K562 (cell line): Measurements from ENCODE around the gene WDR70. TPM values are rescaled to one million over a fixed set of nuclear protein-coding genes. Genes with fewer than 3 reads are reported as not detected.

Source experiments
- ATAC-seq: fragments of 200-7000 bp; cut with Tn5 transposase; 3 replicates; pipeline ENCODE4 v1.9.1; 2020; ENCODE audit warnings: moderate library complexity
- BruUV-seq: library from RNA; stranded (reverse); fragments of 400-500 nt; replicated peaks from 2 replicates; lab custom pipeline; 2021; lab: Mats Ljungman, UMichigan
- CTCF ChIA-PET: fragments of 300-600 bp; formaldehyde crosslinking; extraction: SDS; loops from one replicate; lab custom pipeline; 2021; ENCODE audit warnings: low intra/inter-chr PET ratio; lab: Yijun Ruan, JAX
- POLR2A ChIA-PET: fragments of 300-600, 350-650 bp; sonication (Branson Sonifier 250); formaldehyde crosslinking; extraction: SDS; loops from one replicate; lab custom pipeline; 2021; ENCODE audit warnings: antibody characterized with exemption, inconsistent platforms; lab: Yijun Ruan, JAX
- DNase-seq, 4 experiments: peaks; one replicate each; pipeline versions ENCODE4 v3.0.0 to v3.0.0-alpha.2; 2011 to 2018; ENCODE audit warnings: low spot score in 3 of 4, mixed read lengths in 3 of 4; ENCODE audit errors: extremely low read depth in 1 of 4
- FAIRE-seq: peaks from 2 replicates; lab custom pipeline; 2011; peaks lifted over from hg19 to GRCh38; lab: Jason Lieb, UNC
- H2AFZ ChIP-seq: 2 replicates; pipeline ENCODE4 v1.6.0; 2011; ENCODE audit warnings: low read depth, low read length, control low read depth, inconsistent platforms
- H3K27ac ChIP-seq: fragments of 200-600 bp; 3 replicates; pipeline ENCODE4 v1.8.0; 2011; ENCODE audit warnings: low read depth, mild to moderate bottlenecking, control low read depth, inconsistent platforms, low read length, moderate library complexity, mixed read lengths; ENCODE audit errors: extremely low read depth
- H3K27me3 ChIP-seq, 2 experiments: fragments of 300-600 bp in 1 of 2; 2 replicates in 1 of 2; 3 replicates in 1 of 2; pipeline versions ENCODE4 v1.6.0 to v1.8.0; 2011; ENCODE audit warnings: inconsistent platforms in 2 of 2, low read length in 2 of 2, mild to moderate bottlenecking in 1 of 2, mixed read lengths in 1 of 2, moderate library complexity in 1 of 2; ENCODE audit not compliant: control insufficient read depth in 2 of 2, insufficient read depth in 2 of 2
- H3K36me3 ChIP-seq: fragments of 300-600 bp; 3 replicates; pipeline ENCODE4 v1.8.0; 2011; ENCODE audit warnings: mild to moderate bottlenecking, low read length, inconsistent platforms; ENCODE audit not compliant: control insufficient read depth, insufficient read depth
- H3K4me1 ChIP-seq, 2 experiments: fragments of 200-600 bp in 1 of 2; replicated peaks in 1 of 2; 2 replicates in 1 of 2; 3 replicates in 1 of 2; pipeline versions ENCODE4 v1.5.1 to v1.8.0; 2011; ENCODE audit warnings: inconsistent platforms in 2 of 2, low read length in 2 of 2, mild to moderate bottlenecking in 1 of 2, mixed read lengths in 1 of 2, moderate library complexity in 1 of 2; ENCODE audit not compliant: control insufficient read depth in 2 of 2, insufficient read depth in 2 of 2
- H3K4me2 ChIP-seq: 2 replicates; pipeline ENCODE4 v1.6.1; 2011; ENCODE audit warnings: low read length, control low read depth, inconsistent platforms, mixed read lengths; ENCODE audit not compliant: insufficient read depth
- H3K4me3 ChIP-seq: fragments of 200-600 bp; sonication (generic), shearing (Covaris generic); 2 replicates; pipeline ENCODE4 v1.5.1; 2016; ENCODE audit warnings: control low read depth, inconsistent platforms
- H3K79me2 ChIP-seq: fragments of 200-600 bp; 3 replicates; pipeline ENCODE4 v1.8.0; 2011; ENCODE audit warnings: low read length, inconsistent platforms; ENCODE audit not compliant: control insufficient read depth, insufficient read depth
- H3K9ac ChIP-seq, 2 experiments: 2 replicates each; pipeline versions ENCODE4 v1.6.0 to v1.6.1; 2011; ENCODE audit warnings: low read depth in 2 of 2, low read length in 2 of 2, control low read depth in 1 of 2, inconsistent platforms in 1 of 2, mild to moderate bottlenecking in 1 of 2, mixed read lengths in 1 of 2; ENCODE audit not compliant: insufficient read depth in 1 of 2
- H3K9me1 ChIP-seq: one replicate; pipeline ENCODE4 v1.6.0; 2011; ENCODE audit warnings: inconsistent platforms, mild to moderate bottlenecking, low read length, moderate library complexity; ENCODE audit not compliant: control insufficient read depth, insufficient read depth
- H3K9me3 ChIP-seq: replicated peaks from 2 replicates; pipeline ENCODE4 v1.5.1; 2011; ENCODE audit warnings: low read depth, low read length, inconsistent platforms; ENCODE audit not compliant: control insufficient read depth, insufficient read depth
- H4K20me1 ChIP-seq: replicated peaks from 2 replicates; pipeline ENCODE4 v1.6.1; 2011; ENCODE audit warnings: low read length, inconsistent platforms, mixed read lengths; ENCODE audit not compliant: control insufficient read depth, insufficient read depth
- CEBPB ChIP-seq: fragments of 450-650 bp; IDR thresholded peaks from 2 replicates; pipeline ENCODE4 v1.6.1; 2016; ENCODE audit warnings: missing genetic modification characterization, missing compliant biosample characterization
- CTCFL ChIP-seq: IDR thresholded peaks from 2 replicates; pipeline ENCODE4 v1.6.1; 2011; ENCODE audit warnings: borderline replicate concordance, low read depth, mild to moderate bottlenecking, moderate library complexity, low read length; ENCODE audit not compliant: insufficient read depth, poor library complexity, severe bottlenecking
- HDAC6 ChIP-seq: IDR thresholded peaks from 2 replicates; pipeline ENCODE4 v1.6.1; 2012; ENCODE audit warnings: low read depth, mild to moderate bottlenecking, control low read depth, inconsistent platforms, low read length, moderate library complexity
- KLF16 ChIP-seq: IDR thresholded peaks from 2 replicates; pipeline ENCODE4 v1.6.1; 2016; ENCODE audit warnings: antibody characterized with exemption
- NR4A1 ChIP-seq, 2 experiments: fragments of 250-450 bp in 1 of 2; fragments of 450-650 bp in 1 of 2; sonication (Bioruptor Pico) in 1 of 2; IDR thresholded peaks; 2 replicates each; pipeline versions ENCODE4 v1.4.0 to v1.6.1; 2016 to 2020; ENCODE audit warnings: mild to moderate bottlenecking in 2 of 2, missing compliant biosample characterization in 1 of 2, missing genetic modification characterization in 1 of 2, moderate library complexity in 1 of 2
- PHTF2 ChIP-seq: fragments of 250-450 bp; sonication (Bioruptor Pico); IDR thresholded peaks from 2 replicates; pipeline ENCODE4 v1.5.0; 2021; ENCODE audit warnings: mild to moderate bottlenecking
- TBP ChIP-seq: optimal IDR thresholded peaks from 2 replicates; pipeline ENCODE3; 2011; ENCODE audit warnings: low read depth, low read length, improper control_type of control experiment
- ZNF217 ChIP-seq: sonication (generic); formaldehyde crosslinking; IDR thresholded peaks from 2 replicates; pipeline ENCODE4 v1.8.0; 2022; ENCODE audit warnings: mild to moderate bottlenecking, missing genetic modification reagents
- ZNF766 ChIP-seq: fragments of 200-800 bp; sonication (Bioruptor generic); conservative IDR thresholded peaks from 2 replicates; pipeline ENCODE4 v1.6.1; 2016; ENCODE audit warnings: missing genetic modification characterization, missing compliant biosample characterization
- WGBS: fragments of 100-300 bp; shearing (Covaris generic); methylation state at CpG from one replicate; pipeline ENCODE4 v1.1.6; 2016; ENCODE audit warnings: low coverage, mixed read lengths; ENCODE audit not compliant: insufficient coverage; ENCODE audit errors: missing lambda C conversion rate; 5-methylcytosine and 5-hydroxymethylcytosine counted together
- in situ Hi-C: fragments of 300-500 bp; cut with MboI; formaldehyde crosslinking; loops from 4 replicates; pipeline ENCODE4 v1.15.0; 2018; ENCODE audit warnings: inconsistent platforms, mixed read lengths
- intact Hi-C: fragments of 100-400 bp; cut with micrococcal nuclease; formaldehyde crosslinking; loops from 2 replicates; pipeline ENCODE4 v1.14.2; 2022
- polyA plus RNA-seq, 8 experiments: library from polyadenylated mRNA; depleted of rRNA in 4 of 8; stranded (reverse) in 5 of 8; unstranded in 3 of 8; fragments of >200 nt; fragmentation: Nextera tagmentation in 2 of 8; fragmentation: Illumina TruSeq in 1 of 8; extraction: Ambion mirVana in 2 of 8; extraction: Trizol in 1 of 8; gene quantifications; 2 replicates each; pipeline versions ENCODE4 v1.2.1 to v1.2.3, GENCODE V29; 2011 to 2014; ENCODE audit warnings: inconsistent platforms in 1 of 8, missing spikeins in 1 of 8
- total RNA-seq, 7 experiments: library from RNA; depleted of rRNA in 6 of 7; stranded (reverse); fragments of >200 nt in 6 of 7; fragmentation: Illumina TruSeq in 2 of 7; extraction: Trizol in 2 of 7; gene quantifications; 2 replicates each; pipeline versions ENCODE4 v1.2.1 to v1.2.3, GENCODE V29; 2011 to 2021; ENCODE audit warnings: low replicate concordance in 1 of 7

The WDR70 gene
- total and polyA plus RNA-seq, 9 of the 15 experiments (the other 6 are each of a cell fraction or from before 2014, with no cell fraction given), result 16.8 to 46.6 (median 38.8) TPM

DNA sequence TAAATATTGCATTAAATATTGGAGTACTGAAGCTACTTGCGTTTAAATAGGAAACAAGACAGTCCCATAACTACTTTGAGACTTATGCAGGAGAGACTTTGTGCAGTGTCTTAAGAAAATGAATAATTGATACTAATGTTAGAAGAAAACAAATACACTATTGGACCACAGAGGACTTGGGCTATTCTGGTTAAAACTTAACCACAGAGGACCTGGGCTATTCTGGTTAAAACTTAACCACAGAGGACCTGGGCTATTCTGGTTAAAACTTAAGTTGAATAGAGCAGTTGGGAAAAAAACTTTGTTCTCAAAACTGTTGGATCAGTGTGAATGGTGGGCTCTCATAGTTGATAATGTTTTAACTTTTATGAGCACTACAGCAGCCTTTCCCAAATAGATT is 141.7 kb downstream of the WDR70 start:
- Histone ChIP-seq H3K36me3 (no peaks in the 10 kb centered on the region), H4K20me1 (no peaks in the 10 kb centered on the region), H3K4me2 (no peak overlapping the region), H3K9me1 (no peaks in the 10 kb centered on the region), H3K9me3 (no peaks in the 10 kb centered on the region), H3K9ac (no peak overlapping the region), H2AFZ (no peak overlapping the region), H3K4me3 (no peak overlapping the region), H3K4me1 (no peaks in the 10 kb centered on the region), H3K27ac (no peak overlapping the region), H3K27me3 (no peaks in the 10 kb centered on the region), H3K79me2 (no peaks in the 10 kb centered on the region)
- intact Hi-C loops, result no loop called here
- ChIA-PET CTCF (no interaction called here), POLR2A (no interaction called here)
- in situ Hi-C loops, result no loop called here
- ATAC-seq (no peak), DNase-seq (no peak), FAIRE-seq (no peak)
- WGBS, result 81% methylated on average over 1 of the region's 1 CpG
- no peak for TF ChIP-seq HDAC6
- no peak for TF ChIP-seq CTCFL
- no peak for TF ChIP-seq NR4A1 (CRISPR knock-in tag; IDR thresholded peaks at IDR 0.05)
- no peak for TF ChIP-seq NR4A1 (tag; IDR thresholded peaks at IDR 0.05)
- TF ChIP-seq KLF16, result no peak
- TF ChIP-seq CEBPB (tag), result no peak
- TF ChIP-seq TBP, result no peak
- TF ChIP-seq PHTF2, result no peak
- no peak for TF ChIP-seq ZNF766 (CRISPR knock-in tag)
- TF ChIP-seq ZNF217 (CRISPR knock-in tag), result no peak
- no TSS peak for BruUV-seq
